ENCODE results near the gene RIMBP2. TPM values are rescaled to one million over a fixed set of nuclear protein-coding genes. Genes with fewer than 3 reads are reported as not detected.

Gene RIMBP2
- total RNA-seq, 1 donor from 2014 or later, result not detected

DNA sequence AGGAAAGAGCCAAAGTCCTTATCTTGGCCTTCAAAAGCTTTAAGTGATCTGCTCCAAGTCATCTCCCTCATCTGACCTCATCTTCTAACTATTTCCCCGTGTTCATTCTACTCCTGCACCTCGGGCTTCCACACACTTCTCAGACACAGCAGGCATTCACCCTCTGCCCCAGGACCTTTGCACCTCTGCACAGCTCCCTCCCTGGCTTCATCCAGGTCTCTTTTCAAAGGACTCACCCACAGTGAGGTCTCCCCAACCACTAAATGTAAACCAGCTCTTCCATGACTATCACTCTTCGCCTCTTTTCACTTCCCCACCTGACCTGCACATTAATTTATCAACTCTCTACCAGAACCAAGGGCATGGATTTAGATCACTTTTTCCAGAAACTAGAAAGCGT lies 216.6 kb downstream of the RIMBP2 start:
- no peak for DNase-seq

DNA sequence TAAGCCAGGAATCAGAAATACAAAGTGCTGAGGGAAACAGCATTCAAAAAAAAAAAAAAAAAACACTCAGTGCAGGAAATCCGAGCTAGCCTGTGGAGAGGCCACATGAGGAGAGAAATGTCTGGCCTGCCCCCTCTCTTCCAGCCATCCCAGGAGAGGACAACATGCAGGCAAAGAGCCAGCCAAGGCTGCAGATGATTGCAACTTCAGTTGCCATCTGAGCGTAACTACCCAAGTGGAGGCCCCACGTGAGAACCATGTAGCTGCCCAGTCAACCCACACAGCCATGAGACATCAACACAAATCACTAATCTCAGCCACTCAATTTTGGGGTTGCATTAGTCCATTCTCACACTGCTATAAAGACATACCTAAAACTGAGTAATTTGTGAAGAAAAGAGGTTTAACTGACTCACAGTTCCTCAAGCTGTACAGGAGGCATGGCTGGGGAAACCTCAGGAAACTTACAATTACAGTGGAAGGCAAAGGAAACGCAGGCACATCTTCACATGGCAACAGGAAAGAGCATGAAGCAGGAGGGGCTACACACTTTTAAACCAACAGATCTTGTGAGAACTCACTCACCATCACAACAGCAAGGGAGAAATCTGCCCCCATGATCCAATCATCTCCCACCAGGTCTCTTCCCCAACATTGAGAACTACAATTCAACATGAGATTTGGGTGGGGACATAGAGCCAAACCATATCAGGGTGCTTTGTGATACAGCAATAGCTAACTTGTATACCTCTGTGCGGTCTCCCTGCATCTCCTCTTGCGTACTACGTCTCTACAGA lies 217.3 kb downstream of the RIMBP2 start:
- no peak for DNase-seq

DNA sequence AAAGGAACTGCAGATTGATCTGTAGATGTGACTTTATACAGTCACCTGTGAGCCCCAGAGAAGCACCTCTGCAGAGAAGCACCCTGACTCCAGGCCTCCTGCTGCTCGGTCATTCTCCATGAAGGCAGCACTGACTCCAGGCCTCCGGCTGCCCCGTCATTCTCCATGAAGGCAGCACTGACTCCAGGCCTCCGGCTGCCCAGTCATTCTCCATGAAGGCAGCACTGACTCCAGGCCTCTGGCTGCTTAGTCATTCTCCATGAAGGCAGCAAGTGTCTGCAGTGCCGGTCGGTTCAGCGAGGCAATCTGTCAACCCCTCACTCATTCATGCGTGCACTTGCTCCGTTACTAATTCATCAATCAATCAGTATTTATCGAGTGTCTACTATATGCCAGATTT lies 218.1 kb downstream of the RIMBP2 start:
- DNase-seq, result no peak

DNA sequence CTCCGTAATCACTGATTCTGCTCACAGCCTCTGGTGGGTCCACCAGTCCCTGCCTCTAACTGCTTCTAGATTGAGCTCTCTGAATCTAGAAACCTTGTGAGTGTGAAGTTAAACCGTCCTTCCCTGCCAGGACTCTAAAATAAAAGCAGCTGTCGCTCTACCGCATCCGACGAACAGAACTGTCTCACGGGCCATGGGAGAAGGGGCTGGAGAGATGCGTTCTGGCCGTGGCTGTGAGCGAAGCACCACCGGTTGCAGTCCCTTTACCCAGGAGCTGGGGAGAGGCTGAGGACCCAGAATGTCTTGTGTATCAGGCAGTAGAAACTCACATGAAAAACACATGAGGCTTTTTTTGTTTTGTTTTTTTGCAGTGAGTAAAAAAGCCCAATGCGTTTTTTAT lies 218.8 kb downstream of the RIMBP2 start:
- DNase-seq, result no peak

DNA sequence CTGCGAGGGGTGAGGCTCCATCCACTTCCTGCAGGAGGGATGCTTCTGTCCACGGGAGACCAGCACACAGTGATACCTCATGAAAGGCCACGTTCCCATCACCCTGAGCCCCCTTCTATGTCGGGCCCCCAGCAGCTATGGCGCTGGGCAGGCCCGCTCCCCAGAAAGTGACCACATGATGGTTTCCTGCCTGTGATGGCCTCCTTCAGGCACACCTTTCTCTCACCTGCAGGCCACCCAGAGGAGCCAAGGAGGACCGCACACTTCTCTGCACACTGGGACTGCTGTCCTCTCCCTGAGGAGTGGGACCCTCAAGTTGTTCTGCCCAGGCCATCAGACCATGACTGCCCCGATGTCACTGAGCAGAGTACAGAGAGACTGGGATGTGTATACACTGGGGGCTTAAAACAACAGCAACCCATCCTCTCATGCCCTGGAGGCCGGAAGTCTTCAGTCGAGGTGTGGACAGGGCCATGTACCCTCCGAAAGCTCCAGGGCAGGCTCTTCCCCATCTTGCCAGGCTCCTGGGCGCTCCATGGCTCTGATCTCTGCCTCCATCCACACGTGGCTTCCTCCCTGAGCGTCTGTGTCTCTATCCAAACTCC lies 219.5 kb downstream of the RIMBP2 start:
- no peak for DNase-seq

DNA sequence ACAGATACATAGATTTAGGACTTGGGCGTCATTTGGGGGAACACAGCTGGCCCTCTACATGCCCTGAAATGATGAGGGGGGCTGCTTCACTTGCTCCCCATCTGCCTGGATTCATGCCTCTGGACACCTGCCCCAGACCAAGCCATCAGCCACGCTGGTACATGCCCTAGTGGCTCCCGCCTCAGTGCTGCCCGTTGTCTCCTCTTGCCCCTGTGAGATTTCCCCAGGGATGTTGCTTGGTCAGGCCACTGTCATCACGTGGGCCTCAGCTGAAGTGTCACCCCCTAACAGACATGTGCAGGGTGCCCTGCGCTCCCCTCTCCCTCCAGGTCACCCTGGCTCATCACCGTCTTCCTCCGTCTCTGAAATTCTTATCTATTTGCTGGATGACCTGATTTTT lies 220.9 kb downstream of the RIMBP2 start:
- DNase-seq, result no peak

DNA sequence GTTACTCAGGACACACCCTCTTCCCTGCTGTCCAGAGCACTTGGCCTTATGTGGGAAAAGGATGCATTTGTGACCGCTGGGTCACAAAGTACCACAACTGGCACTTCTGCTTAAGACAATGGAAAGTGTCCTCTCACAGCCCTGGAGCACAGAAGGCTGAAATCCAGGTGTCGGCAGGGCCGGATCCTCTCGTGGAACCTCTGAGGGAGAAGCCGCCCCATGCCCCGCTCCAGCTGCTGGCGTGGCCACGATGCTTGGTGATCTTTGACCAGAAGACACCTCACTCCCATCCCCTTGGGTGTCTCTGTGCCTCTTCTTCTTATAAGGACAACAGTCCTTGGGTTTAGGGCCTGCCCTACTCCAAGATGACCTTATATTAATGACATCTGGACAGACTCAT lies 221.4 kb downstream of the RIMBP2 start:
- DNase-seq, result no peak

DNA sequence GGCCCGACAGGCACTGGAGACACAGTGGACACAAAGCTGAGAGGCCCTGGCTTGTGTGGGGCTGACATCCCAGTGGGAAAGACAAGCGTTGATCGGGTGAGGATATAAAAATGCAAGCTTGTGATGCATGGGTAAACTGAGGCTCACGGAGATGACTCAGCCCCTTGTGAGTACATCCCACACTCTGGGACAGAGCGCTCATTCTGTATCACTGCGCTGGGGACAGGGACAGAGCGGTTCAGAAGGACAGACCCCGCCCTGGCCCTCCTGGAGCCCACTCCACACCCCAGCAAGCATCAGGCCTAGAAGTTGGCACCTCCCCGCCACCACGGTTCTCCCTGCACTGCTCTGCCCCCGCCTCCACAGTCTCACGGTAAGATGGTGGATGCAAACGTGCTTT lies 222.1 kb downstream of the RIMBP2 start:
- no peak for DNase-seq

DNA sequence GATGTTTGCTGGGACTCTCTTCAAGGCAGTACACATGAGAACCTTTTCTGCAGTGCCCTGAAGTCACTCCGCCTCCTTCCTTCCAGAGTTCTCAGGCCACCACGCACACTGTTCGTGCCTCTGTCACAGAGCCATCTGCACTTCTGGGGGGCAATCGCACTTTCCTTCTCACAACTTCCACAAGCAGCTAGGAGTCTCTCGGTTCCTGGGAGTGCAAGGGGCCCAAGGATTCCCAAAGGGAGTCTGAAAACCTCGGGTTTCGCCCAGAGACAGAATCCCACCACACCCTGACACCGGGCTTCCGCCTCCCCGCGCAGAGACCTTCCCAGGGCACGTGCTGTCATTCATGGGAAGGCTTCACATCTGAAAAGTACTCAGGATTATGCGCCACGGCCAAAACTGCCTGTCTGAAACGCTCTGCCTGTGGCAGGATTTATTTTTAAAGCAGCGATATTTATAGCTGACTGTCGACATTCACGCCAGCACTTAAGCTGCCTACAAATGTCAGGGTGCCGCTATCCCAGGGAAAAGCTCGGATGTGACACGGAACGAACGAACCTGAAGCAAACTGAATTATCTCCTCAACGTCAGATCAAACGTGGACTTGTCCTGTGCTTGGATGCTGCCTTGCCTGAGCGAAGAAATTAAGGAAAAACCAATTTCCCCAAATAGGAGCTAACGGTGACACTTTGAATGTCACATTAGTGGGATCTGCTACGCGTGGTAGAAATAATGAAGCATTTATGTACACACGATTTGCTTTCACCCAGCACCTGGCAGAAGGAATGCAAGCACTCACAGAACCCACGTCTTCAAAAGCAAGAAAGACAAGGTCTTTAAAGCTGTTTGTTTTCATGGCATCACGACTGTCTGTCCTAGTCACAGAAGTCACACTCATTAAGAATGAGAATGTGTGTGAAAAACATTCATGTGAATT lies 224.4 kb downstream of the RIMBP2 start:
- DNase-seq, result no peak

DNA sequence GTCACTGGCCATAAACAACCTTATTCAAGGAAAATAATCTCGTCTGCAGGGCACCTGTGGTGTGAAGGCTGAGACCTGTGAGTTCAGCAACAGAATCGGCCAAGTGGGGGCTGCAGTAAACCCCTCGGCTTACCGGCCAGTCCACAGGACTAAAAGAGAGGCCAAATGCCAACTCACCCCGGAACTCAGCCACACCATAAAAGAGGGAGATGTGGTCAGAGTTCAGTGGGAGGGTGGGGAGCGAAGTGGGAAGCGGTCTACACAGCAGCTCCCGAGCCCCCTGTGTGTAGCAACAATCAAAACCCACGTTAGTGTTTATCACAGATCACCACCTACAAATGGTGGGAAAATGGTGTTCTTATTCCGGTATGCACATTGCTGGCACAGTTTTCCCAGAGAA lies 225.4 kb downstream of the RIMBP2 start:
- no peak for DNase-seq

DNA sequence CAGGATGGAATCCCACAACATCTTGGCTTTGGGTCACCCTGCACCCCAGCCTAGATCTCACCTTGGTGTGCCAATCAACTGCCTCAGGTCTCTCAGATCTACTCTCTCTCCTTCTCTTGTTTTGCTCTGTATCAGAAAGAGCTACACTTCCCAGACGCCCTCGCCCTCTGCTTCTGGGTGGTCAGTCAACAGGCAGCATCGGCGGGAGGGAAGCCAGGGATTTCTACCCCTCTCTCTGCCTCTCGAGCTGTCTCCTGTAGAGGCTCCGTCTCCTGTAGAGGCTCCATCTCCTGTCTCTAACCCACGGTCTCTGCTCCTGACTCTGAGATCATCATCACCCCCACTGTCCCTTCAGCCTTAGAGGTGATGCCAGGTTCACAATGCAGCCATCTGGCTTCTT lies 226.8 kb downstream of the RIMBP2 start:
- DNase-seq, result no peak

DNA sequence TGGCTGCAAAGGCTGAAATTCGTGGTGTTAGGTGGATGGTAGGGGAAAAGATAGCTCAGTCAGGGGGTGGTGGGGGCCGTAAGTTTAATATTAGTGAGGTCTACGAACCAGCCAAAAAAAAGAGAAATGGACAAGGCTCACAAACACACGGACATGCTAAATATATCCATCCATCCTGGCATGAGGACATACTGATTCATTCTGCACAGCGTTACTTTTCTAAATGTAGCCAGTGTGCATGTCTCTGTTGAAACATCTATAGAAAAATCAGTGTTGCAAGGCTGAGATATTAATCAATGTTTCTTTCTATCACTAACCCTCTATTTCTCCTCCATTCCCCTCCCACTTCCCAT lies 227.8 kb downstream of the RIMBP2 start:
- no peak for DNase-seq

DNA sequence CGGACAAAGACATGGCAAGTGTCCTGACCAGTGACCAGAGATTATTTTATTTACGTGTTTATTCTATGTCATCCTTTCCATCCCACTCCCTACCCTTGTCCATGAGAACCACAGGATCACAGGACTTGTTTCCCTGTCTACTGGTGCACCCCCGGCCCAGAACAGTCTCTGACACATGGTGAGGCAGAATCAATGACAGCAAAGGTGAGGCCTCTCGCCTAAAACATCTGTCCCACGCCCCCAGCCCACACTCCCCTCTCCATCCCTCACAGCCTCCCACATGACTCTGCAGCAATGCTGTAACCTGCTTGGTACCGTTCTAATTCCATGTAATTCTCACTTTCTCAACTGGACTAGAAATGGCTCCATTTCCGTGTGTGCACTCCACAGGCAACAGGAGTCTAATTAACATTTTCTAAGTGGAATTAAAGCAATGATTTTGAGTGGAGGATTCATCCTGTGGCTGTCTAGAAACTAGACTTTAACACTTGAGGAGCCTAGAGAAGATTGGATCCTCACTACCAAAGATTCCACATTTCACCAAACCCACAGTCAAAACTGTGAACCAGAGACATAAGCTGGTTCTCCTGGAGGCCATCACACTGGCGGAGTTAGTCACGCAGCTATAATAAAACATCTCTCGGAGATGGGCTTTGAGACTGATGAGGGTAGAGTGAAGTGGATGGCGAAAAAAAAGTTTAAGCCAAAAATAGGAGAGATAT lies 228.3 kb downstream of the RIMBP2 start:
- DNase-seq, result no peak

DNA sequence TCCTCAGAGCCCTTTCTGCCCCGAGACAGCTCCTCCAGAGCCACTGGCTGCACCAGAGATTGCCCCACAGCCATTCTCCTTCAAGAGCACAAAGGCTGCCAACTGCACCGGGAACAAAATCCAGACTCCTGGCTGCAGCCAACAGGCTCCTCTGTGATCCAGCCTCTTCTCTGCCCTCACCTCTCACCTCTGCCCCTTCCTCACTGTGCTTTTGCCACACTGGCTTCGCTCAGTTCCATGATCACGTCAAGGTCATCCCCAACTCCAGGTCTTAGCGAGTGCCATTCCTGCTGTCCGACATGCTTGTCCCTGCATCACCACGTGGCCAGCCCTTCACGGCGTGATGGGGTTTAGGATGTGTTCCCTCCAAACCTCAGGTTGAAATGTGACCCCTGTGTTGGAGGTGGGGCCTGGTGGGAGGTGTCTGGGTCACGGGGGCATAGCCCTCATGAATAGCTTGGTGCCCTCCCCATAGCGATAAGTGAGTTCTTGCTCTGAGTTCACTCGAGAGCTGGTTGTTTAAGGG lies 229.1 kb downstream of the RIMBP2 start:
- DNase-seq, result no peak

DNA sequence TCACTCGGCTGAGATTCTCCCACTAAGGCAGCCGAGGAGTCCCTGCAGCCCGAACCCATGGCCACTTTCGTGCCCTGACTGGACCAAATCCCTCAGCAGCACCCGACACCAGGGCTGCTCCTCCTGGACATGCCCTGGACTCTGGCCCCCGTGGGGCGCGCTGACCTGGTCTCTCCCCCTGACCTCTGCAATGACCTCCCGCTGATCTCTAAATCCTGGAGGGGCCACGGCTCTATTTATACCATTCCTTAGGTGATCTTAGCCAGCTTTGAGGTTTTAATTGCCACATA lies 230.0 kb downstream of the RIMBP2 start:
- DNase-seq, result no peak

DNA sequence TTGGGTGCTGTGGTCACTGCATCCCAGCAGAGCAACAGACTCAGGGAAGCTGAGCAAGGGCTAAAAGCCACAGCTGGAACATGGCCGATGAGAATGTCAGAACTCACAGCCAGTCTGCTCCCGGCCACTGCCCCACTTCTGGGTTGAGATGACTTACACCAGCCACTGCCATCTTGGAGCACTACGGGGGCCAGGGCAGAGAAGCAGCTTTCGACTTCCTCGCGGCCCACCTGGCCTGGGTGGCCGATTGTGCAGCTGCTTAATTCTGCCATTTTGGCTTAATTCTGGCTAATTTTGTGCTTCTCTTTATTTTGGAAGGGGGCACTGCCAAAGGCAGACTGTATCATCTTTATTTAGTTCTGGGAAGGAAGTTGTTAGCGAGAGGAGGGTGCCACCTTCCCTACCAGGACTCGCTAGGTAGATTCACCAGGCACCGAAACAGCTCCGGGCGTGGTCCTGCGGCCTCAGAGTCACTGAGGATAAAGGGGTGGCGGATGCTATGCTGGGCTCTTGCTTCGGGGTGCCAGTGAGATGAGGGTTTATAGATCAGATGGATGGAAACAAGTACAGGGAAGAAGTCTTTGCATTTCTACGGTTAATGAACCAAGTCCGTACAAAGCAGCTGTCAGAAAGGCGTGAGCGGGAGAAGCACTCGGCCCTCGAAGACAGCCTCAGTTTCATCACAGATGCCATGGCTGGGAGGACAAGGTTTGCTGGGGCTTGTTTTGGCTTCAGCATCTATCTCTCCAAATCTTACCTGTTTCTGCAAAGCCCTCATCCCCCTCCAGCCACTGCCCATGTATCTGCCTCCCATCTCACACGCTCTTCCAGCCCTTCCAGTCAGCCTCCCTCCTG lies 230.6 kb downstream of the RIMBP2 start:
- DNase-seq, result no peak

DNA sequence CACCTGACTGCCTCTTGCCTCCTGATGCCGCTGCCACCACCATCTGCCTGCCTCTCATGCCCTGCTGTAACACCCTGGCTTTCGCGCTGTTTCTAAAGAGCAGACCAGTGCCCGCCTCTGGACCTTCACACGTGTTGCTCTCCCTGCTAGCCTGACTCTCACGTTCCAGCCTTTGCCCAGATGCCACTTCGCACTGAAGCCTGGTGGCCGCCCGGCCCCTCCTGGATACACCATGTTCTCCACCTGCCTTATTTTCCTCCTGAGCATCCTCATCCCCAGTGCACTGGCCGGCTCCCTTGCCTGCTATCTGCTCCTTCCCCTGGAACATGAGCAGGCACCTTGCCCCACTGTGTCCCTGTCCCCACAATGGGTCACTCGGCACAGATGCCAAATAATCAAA lies 231.9 kb downstream of the RIMBP2 start:
- no peak for DNase-seq

DNA sequence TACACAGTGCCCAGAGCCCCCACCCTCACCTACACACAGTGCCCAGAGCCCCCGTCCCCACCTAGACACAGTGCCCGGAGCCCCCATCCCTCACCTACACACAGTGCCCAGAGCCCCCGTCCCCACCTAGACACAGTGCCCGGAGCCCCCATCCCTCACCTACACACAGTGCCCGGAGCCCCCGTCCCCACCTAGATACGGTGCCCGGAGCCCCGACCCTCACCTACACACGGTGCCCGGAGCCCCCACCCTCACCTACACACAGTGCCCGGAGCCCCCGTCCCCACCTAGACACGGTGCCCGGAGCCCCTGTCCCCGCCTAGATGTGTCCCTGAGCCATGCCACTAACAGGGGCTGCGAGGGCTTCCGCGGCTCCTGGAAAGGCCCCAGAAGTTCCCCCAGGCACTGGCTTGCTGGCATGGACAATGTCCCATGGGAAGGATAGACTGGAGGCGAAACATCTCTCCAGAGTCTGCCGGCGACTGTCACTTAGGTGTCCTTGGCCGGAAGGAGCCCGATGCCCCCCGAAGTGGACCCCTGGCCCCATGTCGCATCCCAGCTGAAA lies 232.4 kb downstream of the RIMBP2 start:
- DNase-seq, result no peak

DNA sequence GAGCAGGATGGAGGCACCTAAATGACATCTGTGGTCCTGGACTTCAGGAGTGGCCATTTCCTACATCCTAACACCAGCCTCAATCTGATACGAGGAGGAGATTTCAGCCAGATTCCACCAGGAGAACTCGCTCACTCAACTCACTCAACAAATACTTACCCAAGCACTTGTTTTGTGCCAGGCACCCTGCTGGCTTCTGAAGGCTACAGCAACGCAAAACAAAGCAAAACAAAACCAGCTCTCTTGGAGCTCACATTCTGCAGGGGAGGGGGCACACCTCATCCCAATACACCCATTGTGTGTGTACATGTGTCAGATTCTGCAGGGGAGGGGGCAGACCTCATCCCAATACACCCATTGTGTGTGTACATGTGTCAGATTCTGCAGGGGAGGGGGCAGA lies 233.7 kb downstream of the RIMBP2 start:
- DNase-seq, result no peak

DNA sequence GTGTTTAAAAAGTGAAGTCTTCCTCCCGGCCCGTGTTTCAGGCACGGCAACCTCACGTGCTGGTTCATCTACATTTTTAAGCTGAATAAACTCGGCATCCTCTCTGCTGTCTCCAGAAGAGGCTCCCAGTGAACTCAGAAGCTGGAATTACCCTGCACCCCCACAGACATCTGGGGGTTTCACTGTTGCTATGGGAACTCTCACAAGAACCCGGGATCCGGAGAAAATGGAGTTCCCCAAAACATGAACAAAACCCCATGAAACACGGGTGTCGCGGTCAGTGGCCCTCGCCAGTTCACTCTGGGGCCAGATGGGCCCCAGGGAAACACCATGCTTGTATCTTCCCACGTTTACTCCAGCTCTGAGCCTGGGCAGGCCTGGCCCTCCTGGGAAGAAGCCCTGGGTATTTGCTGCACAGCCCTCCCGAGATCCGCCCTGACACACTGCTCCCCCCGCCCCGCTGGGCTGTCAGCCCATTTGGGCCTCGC lies 234.7 kb downstream of the RIMBP2 start:
- DNase-seq, result no peak

DNA sequence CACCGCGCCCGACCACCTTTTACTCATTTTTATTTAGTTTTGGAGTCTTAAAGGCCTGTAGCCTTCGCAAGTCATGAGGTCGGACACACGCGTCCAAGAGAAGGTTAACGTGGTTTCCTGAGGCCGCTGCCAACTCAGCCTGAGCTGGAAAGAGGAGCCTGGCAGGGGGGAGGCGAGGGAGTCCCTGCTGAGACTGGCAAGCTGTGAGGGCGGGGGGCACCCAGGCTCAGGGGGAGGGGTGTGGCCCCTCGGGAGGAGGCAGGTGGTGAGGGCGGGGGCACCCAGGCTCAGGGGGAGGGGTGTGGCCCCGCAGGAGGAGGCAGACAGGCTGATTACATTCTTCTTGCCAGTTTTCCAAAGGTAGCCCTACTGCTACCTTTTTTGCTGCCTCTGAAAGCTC lies 235.2 kb downstream of the RIMBP2 start:
- no peak for DNase-seq
